Activated naive CD8-positive, alpha-beta T cell treated with anti-CD3 and anti-CD28 coated beads for 36 hours (primary cell): ENCODE data around the gene RAPGEF3. TPM values are rescaled to one million over a fixed set of nuclear protein-coding genes. Genes with fewer than 3 reads are reported as not detected.

Experiments used
- DNase-seq: peaks from one replicate; pipeline ENCODE4 v3.0.0; 2021
- H3K27ac Mint-ChIP-seq: one replicate; pipeline ENCODE4 v1.8.0; 2022; ENCODE audit warnings: mild to moderate bottlenecking, moderate library complexity, mixed read lengths
- H3K27me3 Mint-ChIP-seq: one replicate; pipeline ENCODE4 v1.8.0; 2022; ENCODE audit warnings: mild to moderate bottlenecking, mixed read lengths
- H3K36me3 Mint-ChIP-seq: one replicate; pipeline ENCODE4 v1.8.0; 2021; ENCODE audit warnings: mild to moderate bottlenecking, mixed read lengths
- H3K4me1 Mint-ChIP-seq: one replicate; pipeline ENCODE4 v1.8.0; 2021; ENCODE audit warnings: mixed read lengths
- H3K4me3 Mint-ChIP-seq: one replicate; pipeline ENCODE4 v1.8.0; 2022; ENCODE audit warnings: mild to moderate bottlenecking, moderate library complexity, mixed read lengths
- H3K9me3 Mint-ChIP-seq: one replicate; pipeline ENCODE4 v1.8.0; 2022; ENCODE audit warnings: mixed read lengths
- total RNA-seq, 2 experiments: library from RNA; stranded (reverse); gene quantifications; one replicate each; pipeline ENCODE4 v1.2.3, GENCODE V29; 2021

The RAPGEF3 gene
- total RNA-seq, 2 experiments from 2014 or later, result 0.27 to 0.54 TPM

DNA sequence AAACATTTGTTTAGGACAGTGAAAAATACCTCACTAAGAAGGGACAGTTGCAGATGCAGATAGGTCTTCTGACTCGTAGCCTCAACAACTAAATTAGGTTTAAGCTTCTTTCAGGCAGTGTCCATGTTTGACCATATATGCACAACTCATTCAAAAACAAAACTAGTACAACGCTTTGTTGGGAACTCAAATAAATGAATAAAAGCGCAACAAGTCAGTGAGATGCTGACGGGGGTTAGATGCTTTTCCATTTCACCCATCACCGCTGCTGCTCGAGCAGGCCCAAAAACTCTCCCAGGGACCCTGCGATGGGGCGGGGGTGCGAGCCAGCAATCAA is 53.5 kb downstream of the RAPGEF3 start:
- peaks cover 46% of the 10 kb centered on the region for H3K4me1 Mint-ChIP-seq
- H3K27me3 Mint-ChIP-seq, result no peaks in the 10 kb centered on the region
- no peak for DNase-seq
- H3K27ac Mint-ChIP-seq, result peak overlapping the region; percentile 47
- H3K4me3 Mint-ChIP-seq, result peak overlapping the region; percentile 97
- H3K36me3 Mint-ChIP-seq, result peaks cover 21% of the 10 kb centered on the region
- H3K9me3 Mint-ChIP-seq, result no peaks in the 10 kb centered on the region

DNA sequence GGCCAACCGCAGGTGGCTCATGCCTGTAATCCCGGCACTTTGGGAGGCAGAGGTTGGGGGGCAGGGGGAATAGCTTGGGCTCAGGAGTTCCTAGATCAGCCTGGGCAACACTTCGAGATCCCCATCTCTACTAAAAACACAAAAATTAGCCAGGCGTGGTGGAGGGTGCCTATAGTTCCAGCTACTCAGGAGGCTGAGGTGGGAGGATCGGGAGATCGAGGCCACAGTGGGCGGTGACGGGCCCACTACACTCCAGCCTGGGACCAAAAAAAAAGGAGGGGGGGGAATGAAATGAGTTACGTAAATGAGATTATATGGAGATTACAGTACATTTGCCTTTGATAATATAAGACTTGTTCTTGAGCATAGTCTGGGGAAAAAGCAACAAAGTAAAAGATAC is 54.0 kb downstream of the RAPGEF3 start:
- Mint-ChIP-seq H3K36me3 (peaks cover 24% of the 10 kb centered on the region), H3K9me3 (no peaks in the 10 kb centered on the region), H3K27me3 (no peaks in the 10 kb centered on the region), H3K27ac (peak overlapping the region; percentile 47), H3K4me1 (peaks cover 47% of the 10 kb centered on the region), H3K4me3 (peak overlapping the region; percentile 97)
- DNase-seq, result no peak

DNA sequence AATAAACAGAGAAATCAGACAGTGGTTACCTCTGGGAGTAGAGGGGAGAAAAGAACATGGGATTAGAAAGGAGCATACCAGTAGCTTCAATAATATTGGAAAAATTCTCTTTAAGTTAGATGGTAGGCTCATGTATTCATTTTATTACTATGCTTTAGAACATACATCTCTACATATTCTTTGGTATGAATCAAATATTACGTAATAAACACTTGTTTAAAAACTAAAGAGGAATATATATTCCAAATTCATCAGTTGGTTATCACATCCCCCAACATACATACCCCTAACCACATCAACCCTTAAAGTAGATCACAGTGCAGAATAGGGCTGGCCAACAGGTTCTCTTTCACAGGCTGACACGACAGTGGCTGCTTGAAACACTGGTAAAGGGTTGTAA is 58.4 kb downstream of the RAPGEF3 start:
- peaks cover 38% of the 10 kb centered on the region for H3K36me3 Mint-ChIP-seq

DNA sequence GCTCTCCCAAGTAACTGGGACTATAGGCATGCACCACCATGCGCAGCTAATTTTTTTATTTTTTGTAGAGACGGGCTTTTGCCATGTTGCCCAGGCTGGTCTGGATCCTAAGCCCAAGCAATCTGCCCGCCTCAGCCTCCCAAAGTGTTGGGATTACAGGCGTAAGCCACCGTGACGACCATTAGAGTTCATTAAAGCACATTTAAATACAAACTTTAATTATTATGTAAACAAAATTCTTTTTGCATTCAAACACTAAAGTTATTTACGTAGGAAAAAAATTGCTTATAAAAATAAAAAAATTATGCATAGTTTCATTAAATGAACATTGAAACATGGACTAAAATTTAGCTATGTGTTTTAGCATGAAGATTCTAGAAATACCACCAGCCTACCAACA is 60.0 kb downstream of the RAPGEF3 start:
- peaks cover 37% of the 10 kb centered on the region for H3K36me3 Mint-ChIP-seq
- no peak for DNase-seq
- no peak overlapping the region for H3K27ac Mint-ChIP-seq
- peaks cover 33% of the 10 kb centered on the region for H3K4me1 Mint-ChIP-seq
- H3K4me3 Mint-ChIP-seq, result no peak overlapping the region
- H3K27me3 Mint-ChIP-seq, result no peaks in the 10 kb centered on the region
- no peaks in the 10 kb centered on the region for H3K9me3 Mint-ChIP-seq

More for the DNA sequence above, 58.4 kb downstream of the RAPGEF3 start:
- H3K27ac Mint-ChIP-seq, result no peak overlapping the region
- no peaks in the 10 kb centered on the region for H3K27me3 Mint-ChIP-seq
- peaks cover 38% of the 10 kb centered on the region for H3K4me1 Mint-ChIP-seq
- no peak for DNase-seq
- H3K9me3 Mint-ChIP-seq, result no peaks in the 10 kb centered on the region
- H3K4me3 Mint-ChIP-seq, result no peak overlapping the region

DNA sequence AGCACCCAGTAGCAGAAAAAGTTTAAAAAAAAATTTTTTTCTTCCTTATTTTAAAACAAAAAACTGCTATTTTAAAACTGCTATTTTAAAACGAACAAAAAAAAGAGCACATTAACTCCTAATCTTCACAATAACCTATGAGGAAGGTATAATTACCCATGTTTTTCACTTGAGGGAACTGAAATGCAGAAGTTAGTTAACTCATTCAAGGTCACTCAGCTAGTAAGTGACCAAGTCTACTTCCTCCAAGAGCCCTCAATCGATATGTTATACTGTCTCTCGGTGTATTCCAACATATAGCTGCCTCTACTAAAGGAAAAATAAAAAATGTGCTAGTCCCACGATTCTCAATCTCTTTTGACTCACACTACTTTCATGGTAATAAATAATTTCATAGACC is 60.6 kb downstream of the RAPGEF3 start:
- no peak overlapping the region for H3K27ac Mint-ChIP-seq
- H3K36me3 Mint-ChIP-seq, result peaks cover 37% of the 10 kb centered on the region
- no peak overlapping the region for H3K4me3 Mint-ChIP-seq
- no peaks in the 10 kb centered on the region for H3K27me3 Mint-ChIP-seq
- DNase-seq, result no peak
- no peaks in the 10 kb centered on the region for H3K9me3 Mint-ChIP-seq
- H3K4me1 Mint-ChIP-seq, result peaks cover 29% of the 10 kb centered on the region

DNA sequence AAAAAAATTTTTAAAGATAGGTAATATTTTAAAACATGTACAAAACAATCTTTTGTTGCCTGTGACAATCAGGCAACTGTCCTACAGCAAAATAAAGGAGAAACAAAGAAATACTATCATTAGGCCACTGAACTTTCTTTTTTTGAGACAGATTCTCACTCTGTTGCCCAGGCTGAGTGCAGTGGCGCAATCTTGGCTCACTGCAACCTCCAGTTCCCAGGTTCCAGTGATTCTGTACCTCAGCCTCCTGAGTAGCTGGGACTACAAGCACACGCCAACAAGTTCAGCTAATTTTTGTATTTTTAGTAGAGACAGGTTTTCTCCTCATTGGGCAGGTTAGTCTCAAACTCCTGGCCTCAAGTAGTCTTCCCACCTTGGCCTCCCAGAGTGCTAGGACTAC is 69.5 kb downstream of the RAPGEF3 start:
- Mint-ChIP-seq H3K9me3 (no peaks in the 10 kb centered on the region), H3K36me3 (peaks cover 24% of the 10 kb centered on the region), H3K27me3 (no peaks in the 10 kb centered on the region), H3K4me3 (no peak overlapping the region), H3K27ac (no peak overlapping the region), H3K4me1 (peaks cover 8% of the 10 kb centered on the region)
- DNase-seq, result no peak

DNA sequence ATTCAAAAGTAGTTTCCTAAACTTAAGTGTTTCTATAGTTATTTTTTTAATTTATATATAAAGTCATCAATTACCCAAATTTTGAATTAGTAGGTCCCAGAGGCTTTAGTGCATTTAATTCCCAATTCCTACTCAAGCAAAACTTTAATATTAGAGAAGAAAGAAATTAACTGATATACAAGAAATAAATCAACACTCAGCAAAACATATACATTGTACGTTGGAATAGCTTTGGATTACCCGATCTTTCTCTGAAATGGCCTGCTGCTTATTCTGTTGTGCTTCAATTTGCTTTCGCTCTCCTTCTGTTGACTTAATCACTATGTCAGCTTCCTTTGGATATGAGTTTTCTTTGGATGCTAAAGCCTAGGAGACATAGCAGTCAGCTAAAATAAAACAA is 71.0 kb downstream of the RAPGEF3 start:
- H3K27ac Mint-ChIP-seq, result no peak overlapping the region
- no peak overlapping the region for H3K4me3 Mint-ChIP-seq
- H3K27me3 Mint-ChIP-seq, result no peaks in the 10 kb centered on the region
- DNase-seq, result no peak
- H3K9me3 Mint-ChIP-seq, result no peaks in the 10 kb centered on the region
- H3K4me1 Mint-ChIP-seq, result peaks cover 11% of the 10 kb centered on the region
- peaks cover 23% of the 10 kb centered on the region for H3K36me3 Mint-ChIP-seq

DNA sequence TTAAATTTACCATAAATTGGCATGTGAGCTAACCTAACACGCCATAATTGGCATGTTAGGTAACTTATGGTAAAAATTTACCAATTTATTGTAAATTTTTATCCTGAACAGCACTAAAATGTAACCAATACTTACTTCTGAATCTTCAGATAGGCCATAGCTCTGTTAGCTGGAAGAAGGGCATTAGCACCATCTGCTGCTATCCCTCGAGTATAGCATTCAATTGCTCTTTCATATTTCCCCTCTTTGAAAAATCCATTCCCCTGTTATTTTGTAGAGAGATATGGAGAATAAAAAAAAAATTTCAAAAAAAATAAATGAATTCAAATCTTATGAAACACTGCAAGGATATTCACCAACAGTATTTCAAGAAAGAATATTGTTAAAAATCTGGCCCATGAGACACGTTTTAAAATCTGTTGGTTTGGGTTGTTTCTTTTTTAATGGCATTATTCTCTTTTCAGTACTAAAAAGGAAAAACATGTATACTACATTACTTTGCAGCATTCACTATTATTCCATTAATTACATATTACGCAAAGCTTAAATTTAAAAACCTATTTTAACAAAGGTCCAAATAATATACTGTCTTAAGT is 71.9 kb downstream of the RAPGEF3 start:
- Mint-ChIP-seq H3K27me3 (no peaks in the 10 kb centered on the region), H3K36me3 (peaks cover 22% of the 10 kb centered on the region), H3K9me3 (no peaks in the 10 kb centered on the region), H3K4me1 (peaks cover 12% of the 10 kb centered on the region), H3K4me3 (no peak overlapping the region), H3K27ac (no peak overlapping the region)
- no peak for DNase-seq

Other genes with a start within 250 kb of the RAPGEF3 start
- 10 to 100 TPM; 58.7 to 61.8 TPM for gene RPAP3, start 52.9 kb downstream of the RAPGEF3 start, total RNA-seq
- under 1 TPM in 1 of 2 experiments, not detected in 1; 0.08 TPM for gene ENDOU, start 33.4 kb downstream of the RAPGEF3 start, total RNA-seq
- 1 to 10 TPM; 5.4 to 6.0 TPM for gene SLC48A1, start 14.4 kb upstream of the RAPGEF3 start, total RNA-seq
- gene HDAC7, start 61.0 kb upstream of the RAPGEF3 start, total RNA-seq, result 100 to 1,000 TPM; 233 to 246 TPM
- 10 to 100 TPM; 55.8 TPM for gene VDR, start 146.1 kb upstream of the RAPGEF3 start, total RNA-seq
- 100 to 1,000 TPM; 158 to 168 TPM for gene TMEM106C, start 204.7 kb upstream of the RAPGEF3 start, total RNA-seq
- under 1 TPM in 1 of 2 experiments, not detected in 1; 0.04 TPM for gene COL2A1, start 245.6 kb upstream of the RAPGEF3 start, total RNA-seq